PFSK-1 (cell line): ENCODE measurements around the gene STK32B.

ENCODE experiments used
- FOXP2 ChIP-seq: optimal IDR thresholded peaks from 2 replicates; pipeline ENCODE3; 2011; ENCODE audit warnings: borderline replicate concordance, control low read depth, inconsistent platforms; ENCODE audit not compliant: insufficient read depth; ENCODE audit errors: extremely low read length, extremely low read depth
- POLR2AphosphoS5 ChIP-seq: IDR thresholded peaks from 2 replicates; pipeline ENCODE4 v1.6.1; 2012; ENCODE audit warnings: low read depth, mild to moderate bottlenecking, control low read depth, low read length, moderate library complexity
- SIN3A ChIP-seq: IDR thresholded peaks from 2 replicates; pipeline ENCODE4 v1.6.1; 2012; ENCODE audit warnings: mild to moderate bottlenecking, low read length, moderate library complexity, borderline replicate concordance; ENCODE audit not compliant: insufficient read depth
- TAF1 ChIP-seq: IDR thresholded peaks from 2 replicates; pipeline ENCODE4 v1.6.1; 2012; ENCODE audit warnings: low read length, control low read depth, borderline replicate concordance; ENCODE audit not compliant: insufficient read depth
- TF ChIP-seq, protein P1 (sequence below), 2 experiments: IDR thresholded peaks; 2 replicates each; pipeline versions ENCODE4 v1.6.1 to v1.8.0; 2011 to 2012; ENCODE audit warnings: low read depth in 2 of 2, low read length in 2 of 2, control low read depth in 1 of 2, inconsistent platforms in 1 of 2, mild to moderate bottlenecking in 1 of 2, moderate library complexity in 1 of 2; ENCODE audit not compliant: insufficient read depth in 1 of 2

STK32B gene

DNA sequence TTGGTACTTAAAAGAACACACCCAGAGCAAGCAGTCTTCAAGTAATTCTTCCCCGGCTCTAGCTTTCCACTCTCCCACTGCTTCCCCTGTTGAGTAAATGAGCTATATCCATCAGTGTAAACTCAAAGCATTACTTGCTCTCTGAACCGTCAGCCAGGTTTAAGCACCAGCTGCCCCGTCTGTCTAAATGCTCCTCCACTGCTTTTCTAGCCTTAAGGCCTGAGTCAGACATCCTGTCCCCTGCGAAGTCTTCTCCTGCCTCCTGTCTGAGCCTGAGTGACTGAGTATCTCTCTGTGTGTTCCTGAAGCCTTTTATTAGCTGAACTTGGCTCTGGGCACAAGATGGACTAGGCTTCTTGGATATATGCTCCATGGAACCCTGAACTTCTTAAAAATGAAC lies 205.1 kb downstream of the STK32B start:
- TF ChIP-seq POLR2AphosphoS5 (no peak), TAF1 (no peak), SIN3A (no peak), FOXP2 (no peak)
- TF ChIP-seq, protein P1, sequence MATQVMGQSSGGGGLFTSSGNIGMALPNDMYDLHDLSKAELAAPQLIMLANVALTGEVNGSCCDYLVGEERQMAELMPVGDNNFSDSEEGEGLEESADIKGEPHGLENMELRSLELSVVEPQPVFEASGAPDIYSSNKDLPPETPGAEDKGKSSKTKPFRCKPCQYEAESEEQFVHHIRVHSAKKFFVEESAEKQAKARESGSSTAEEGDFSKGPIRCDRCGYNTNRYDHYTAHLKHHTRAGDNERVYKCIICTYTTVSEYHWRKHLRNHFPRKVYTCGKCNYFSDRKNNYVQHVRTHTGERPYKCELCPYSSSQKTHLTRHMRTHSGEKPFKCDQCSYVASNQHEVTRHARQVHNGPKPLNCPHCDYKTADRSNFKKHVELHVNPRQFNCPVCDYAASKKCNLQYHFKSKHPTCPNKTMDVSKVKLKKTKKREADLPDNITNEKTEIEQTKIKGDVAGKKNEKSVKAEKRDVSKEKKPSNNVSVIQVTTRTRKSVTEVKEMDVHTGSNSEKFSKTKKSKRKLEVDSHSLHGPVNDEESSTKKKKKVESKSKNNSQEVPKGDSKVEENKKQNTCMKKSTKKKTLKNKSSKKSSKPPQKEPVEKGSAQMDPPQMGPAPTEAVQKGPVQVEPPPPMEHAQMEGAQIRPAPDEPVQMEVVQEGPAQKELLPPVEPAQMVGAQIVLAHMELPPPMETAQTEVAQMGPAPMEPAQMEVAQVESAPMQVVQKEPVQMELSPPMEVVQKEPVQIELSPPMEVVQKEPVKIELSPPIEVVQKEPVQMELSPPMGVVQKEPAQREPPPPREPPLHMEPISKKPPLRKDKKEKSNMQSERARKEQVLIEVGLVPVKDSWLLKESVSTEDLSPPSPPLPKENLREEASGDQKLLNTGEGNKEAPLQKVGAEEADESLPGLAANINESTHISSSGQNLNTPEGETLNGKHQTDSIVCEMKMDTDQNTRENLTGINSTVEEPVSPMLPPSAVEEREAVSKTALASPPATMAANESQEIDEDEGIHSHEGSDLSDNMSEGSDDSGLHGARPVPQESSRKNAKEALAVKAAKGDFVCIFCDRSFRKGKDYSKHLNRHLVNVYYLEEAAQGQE (IDR thresholded peaks at IDR 0.05; ENCODE audit: insufficient read depth in 1 of 2, low read depth in 2 of 2, low read length in 2 of 2): no peak

DNA sequence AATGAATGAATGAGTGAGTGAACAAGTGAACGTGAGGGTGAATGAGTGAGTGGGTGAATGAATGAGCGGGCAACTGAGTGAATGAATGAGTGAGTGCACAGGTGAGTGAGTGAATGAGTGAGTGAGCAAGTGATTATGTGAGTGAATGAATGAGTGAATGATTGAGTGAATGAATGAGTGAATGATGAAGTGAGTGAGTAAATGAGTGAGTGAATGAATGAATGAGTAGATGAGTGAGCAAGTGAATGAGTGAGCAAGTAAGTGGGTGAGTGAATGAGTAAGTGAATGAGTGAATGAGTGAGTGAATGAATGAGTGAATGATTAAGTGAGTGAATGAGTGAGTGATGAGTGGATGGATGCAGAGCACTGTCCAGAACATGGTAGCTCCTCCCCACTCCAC lies 205.8 kb downstream of the STK32B start:
- TF ChIP-seq SIN3A (no peak), POLR2AphosphoS5 (no peak), FOXP2 (no peak), TAF1 (no peak)
- TF ChIP-seq, protein P1 (IDR thresholded peaks at IDR 0.05; ENCODE audit: insufficient read depth in 1 of 2, low read depth in 2 of 2, low read length in 2 of 2): no peak

DNA sequence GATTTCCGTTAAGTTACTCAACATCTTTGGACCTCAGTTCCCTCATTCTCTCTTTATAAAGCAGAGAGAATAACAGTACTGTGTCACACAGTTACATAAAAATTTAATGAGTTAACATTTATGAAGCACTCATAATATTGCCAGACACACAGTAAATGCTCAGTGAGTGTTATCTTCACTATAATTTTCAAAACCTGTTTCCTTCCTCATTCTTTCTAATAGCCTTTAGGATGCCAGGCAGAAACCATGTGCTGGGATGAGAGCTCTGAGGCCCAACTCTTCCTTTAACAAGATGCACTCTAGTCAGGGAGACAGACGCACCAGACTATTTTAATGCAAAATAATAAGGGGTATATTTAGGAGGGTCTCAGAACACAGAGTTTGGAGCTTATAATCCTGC lies 208.2 kb downstream of the STK32B start:
- TF ChIP-seq, protein P1 (IDR thresholded peaks at IDR 0.05; ENCODE audit: insufficient read depth in 1 of 2, low read depth in 2 of 2, low read length in 2 of 2): no peak
- no peak for TF ChIP-seq TAF1
- TF ChIP-seq SIN3A: no peak
- no peak for TF ChIP-seq POLR2AphosphoS5
- TF ChIP-seq FOXP2: no peak

DNA sequence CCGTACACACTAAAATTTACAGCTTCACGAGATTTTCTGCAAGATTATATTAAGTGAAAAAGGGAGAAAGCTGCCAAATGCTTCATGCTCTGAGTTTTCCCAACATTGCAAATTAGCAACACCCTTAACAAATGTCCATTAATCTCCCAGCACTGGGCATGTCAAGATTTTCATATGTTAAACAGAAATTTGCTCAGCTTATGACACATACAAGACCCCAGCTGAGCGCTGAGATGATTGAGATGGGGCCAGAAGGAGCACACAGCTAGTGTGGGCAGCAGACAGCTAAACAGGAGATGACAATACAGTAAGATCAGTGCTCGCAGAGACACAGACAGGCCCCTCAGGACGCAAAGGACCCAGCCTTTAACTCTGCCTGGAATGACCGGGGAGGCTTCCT lies 208.8 kb downstream of the STK32B start:
- TF ChIP-seq TAF1 (no peak), SIN3A (no peak), POLR2AphosphoS5 (no peak), FOXP2 (no peak)
- TF ChIP-seq, protein P1 (IDR thresholded peaks at IDR 0.05; ENCODE audit: insufficient read depth in 1 of 2, low read depth in 2 of 2, low read length in 2 of 2): no peak

DNA sequence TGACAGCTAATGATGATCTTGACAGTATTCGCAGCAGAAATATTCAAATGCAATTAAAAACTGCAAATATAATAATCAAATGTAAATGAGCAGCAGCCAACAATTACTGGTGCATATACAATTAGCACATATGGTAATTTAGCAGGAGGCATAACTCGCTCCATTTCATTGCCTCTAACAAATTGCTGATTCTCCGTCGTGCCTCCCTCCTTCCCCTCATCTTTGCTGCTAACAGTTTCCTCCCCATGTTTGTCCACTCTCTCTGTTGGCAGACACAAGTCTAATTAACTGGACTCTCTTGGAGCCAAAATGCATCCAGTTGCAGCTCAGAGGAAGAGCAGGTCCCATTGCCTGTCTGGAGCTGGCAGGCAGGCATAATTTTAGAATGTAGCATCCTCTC lies 210.6 kb downstream of the STK32B start:
- TF ChIP-seq FOXP2: no peak
- no peak for TF ChIP-seq POLR2AphosphoS5
- TF ChIP-seq TAF1: no peak
- TF ChIP-seq, protein P1 (IDR thresholded peaks at IDR 0.05; ENCODE audit: insufficient read depth in 1 of 2, low read depth in 2 of 2, low read length in 2 of 2): no peak
- TF ChIP-seq SIN3A: no peak
